PC-3 (cell line): ENCODE measurements around the gene TCF12. TPM values are rescaled to one million over a fixed set of nuclear protein-coding genes. Genes with fewer than 3 reads are reported as not detected.

Source experiments
- ATAC-seq: fragments of 200-7000 bp; cut with Tn5 transposase; 2 replicates; pipeline ENCODE4 v1.9.1; 2020; ENCODE audit warnings: mild to moderate bottlenecking, moderate library complexity
- BruUV-seq: library from RNA; stranded (reverse); fragments of 400-500 nt; replicated peaks from 2 replicates; lab custom pipeline; 2021; lab: Mats Ljungman, UMichigan
- CTCF ChIA-PET: fragments of 300-600 bp; sonication (Branson Sonifier 250); formaldehyde crosslinking; loops from one replicate; lab custom pipeline; 2022; ENCODE audit warnings: antibody characterized with exemption; lab: Charles Lee
- POLR2A ChIA-PET: fragments of 300-600 bp; sonication (Branson Sonifier 250); formaldehyde crosslinking; loops from one replicate; lab custom pipeline; 2022; ENCODE audit warnings: antibody characterized with exemption; ENCODE audit not compliant: unreplicated experiment; lab: Charles Lee
- DNase-seq: peaks from one replicate; pipeline ENCODE4 v3.0.0-alpha.2; 2015
- H2AFZ ChIP-seq: fragments of 300-600 bp; sonication (generic); 2 replicates; pipeline ENCODE4 v1.6.0; 2016; ENCODE audit warnings: antibody characterized with exemption, low read length
- H3F3A ChIP-seq: fragments of 300-600 bp; sonication (generic); one replicate; pipeline ENCODE4 v1.6.0; 2017; ENCODE audit warnings: antibody characterized with exemption, low read length, control low read depth, mild to moderate bottlenecking; ENCODE audit not compliant: unreplicated experiment
- H3K27ac ChIP-seq: fragments of 300-600 bp; sonication (generic); 2 replicates; pipeline ENCODE4 v1.5.1; 2016; ENCODE audit warnings: mild to moderate bottlenecking, low read length
- H3K27me3 ChIP-seq: fragments of 300-600 bp; sonication (generic); 2 replicates; pipeline ENCODE4 v1.6.1; 2016; ENCODE audit warnings: low read length, mixed read lengths
- H3K36me3 ChIP-seq: fragments of 300-600 bp; sonication (generic); 2 replicates; pipeline ENCODE4 v1.6.1; 2016; ENCODE audit warnings: low read depth, mixed run types, low read length, mixed read lengths
- H3K4me1 ChIP-seq: fragments of 300-600 bp; sonication (generic); 2 replicates; pipeline ENCODE4 v1.5.1; 2016; ENCODE audit warnings: low read length; ENCODE audit not compliant: insufficient read depth
- H3K4me2 ChIP-seq: fragments of 300-600 bp; sonication (generic); 2 replicates; pipeline ENCODE4 v1.6.0; 2016; ENCODE audit warnings: low read length
- H3K4me3 ChIP-seq: fragments of 300-600 bp; sonication (generic); 2 replicates; pipeline ENCODE4 v1.5.1; 2016; ENCODE audit warnings: mild to moderate bottlenecking, low read length, mixed read lengths
- H3K79me2 ChIP-seq: fragments of 300-600 bp; sonication (generic); 2 replicates; pipeline ENCODE4 v1.6.1; 2017; ENCODE audit warnings: low read length, mixed read lengths
- H3K9ac ChIP-seq: fragments of 300-600 bp; sonication (generic); 2 replicates; pipeline ENCODE4 v1.6.0; 2016; ENCODE audit warnings: mild to moderate bottlenecking, low read length
- H3K9me2 ChIP-seq: fragments of 300-600 bp; sonication (generic); replicated peaks from 2 replicates; pipeline ENCODE4 v1.6.1; 2016; ENCODE audit warnings: mixed run types, low read length, mixed read lengths
- H3K9me3 ChIP-seq: fragments of 300-600 bp; sonication (generic); 2 replicates; pipeline ENCODE4 v1.6.1; 2016; ENCODE audit warnings: low read length, mixed read lengths
- H4K20me1 ChIP-seq: fragments of 300-600 bp; sonication (generic); 2 replicates; pipeline ENCODE4 v1.6.1; 2016; ENCODE audit warnings: low read length, mixed read lengths
- EZH2 ChIP-seq: fragments of 300-600 bp; sonication (generic); IDR thresholded peaks from one replicate; pipeline ENCODE4 v1.6.1; 2017; ENCODE audit warnings: antibody characterized with exemption, mild to moderate bottlenecking, low read length; ENCODE audit not compliant: unreplicated experiment
- EZH2phosphoT487 ChIP-seq: fragments of 300-600 bp; sonication (generic); IDR thresholded peaks from 2 replicates; pipeline ENCODE4 v1.6.1; 2018; ENCODE audit warnings: mild to moderate bottlenecking, antibody characterized with exemption, low read length, borderline replicate concordance
- intact Hi-C: fragments of 100-400 bp; cut with micrococcal nuclease; formaldehyde crosslinking; loops from 2 replicates; pipeline ENCODE4 v1.9.0; 2023
- total RNA-seq: library from RNA; depleted of rRNA; stranded (reverse); fragments of >200 nt; gene quantifications from 2 replicates; pipeline ENCODE4 v1.2.3, GENCODE V29; 2014
- TF ChIP-seq, protein P1 (sequence below): fragments of 300-600 bp; sonication (generic); conservative IDR thresholded peaks from 2 replicates; pipeline ENCODE4 v1.5.1; 2017; ENCODE audit warnings: antibody characterized with exemption, low read depth, mild to moderate bottlenecking, low read length

The TCF12 gene
- total RNA-seq, 1 experiment from 2014 or later: 103 TPM

DNA sequence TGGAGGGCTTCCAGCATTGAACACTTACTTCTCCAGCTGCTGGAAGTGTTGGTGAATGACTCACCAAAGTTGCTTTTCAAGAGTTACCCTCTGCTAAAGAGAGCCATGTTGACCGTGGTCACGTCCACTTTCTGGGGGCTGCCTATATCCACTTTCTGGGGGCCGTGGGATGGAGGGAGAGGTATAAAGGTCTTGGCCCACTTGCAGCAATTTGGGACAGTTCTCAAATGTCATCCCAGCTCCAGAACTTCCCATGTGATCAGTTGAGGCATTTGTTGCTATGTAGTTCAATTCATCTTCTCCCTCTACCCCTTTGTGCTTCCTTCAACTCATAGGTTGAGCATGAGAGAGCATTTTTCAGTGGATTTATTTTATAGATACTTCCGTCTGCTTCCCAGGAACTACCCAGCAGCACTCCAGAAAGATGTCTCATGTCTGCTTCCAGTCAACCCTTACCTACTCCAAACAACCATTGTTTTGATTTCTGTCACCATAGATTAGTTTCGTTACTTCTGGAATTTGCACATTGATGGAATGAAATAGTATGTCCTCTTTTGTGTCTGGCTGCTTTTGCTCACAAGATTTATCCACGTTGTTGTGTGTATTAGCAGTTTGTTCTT lies 130.6 kb downstream of the TCF12 start:
- Histone ChIP-seq H3K9ac (no peak overlapping the region), H3K4me2 (no peak overlapping the region), H3K79me2 (peaks cover 17% of the 10 kb centered on the region), H3K4me1 (no peaks in the 10 kb centered on the region), H4K20me1 (no peaks in the 10 kb centered on the region), H3K9me3 (no peaks in the 10 kb centered on the region), H3F3A (no peaks in the 10 kb centered on the region), H3K27me3 (no peaks in the 10 kb centered on the region), H3K36me3 (no peaks in the 10 kb centered on the region), H3K4me3 (no peak overlapping the region), H3K27ac (no peak overlapping the region), H2AFZ (no peak overlapping the region), H3K9me2 (no peaks in the 10 kb centered on the region)
- BruUV-seq: no TSS peak
- intact Hi-C loops: no loop called here
- DNase-seq (no peak), ATAC-seq (no peak)
- POLR2A ChIA-PET: no interaction called here
- CTCF ChIA-PET: no interaction called here
- TF ChIP-seq EZH2phosphoT487: no peak
- TF ChIP-seq EZH2: no peak
- TF ChIP-seq, protein P1, sequence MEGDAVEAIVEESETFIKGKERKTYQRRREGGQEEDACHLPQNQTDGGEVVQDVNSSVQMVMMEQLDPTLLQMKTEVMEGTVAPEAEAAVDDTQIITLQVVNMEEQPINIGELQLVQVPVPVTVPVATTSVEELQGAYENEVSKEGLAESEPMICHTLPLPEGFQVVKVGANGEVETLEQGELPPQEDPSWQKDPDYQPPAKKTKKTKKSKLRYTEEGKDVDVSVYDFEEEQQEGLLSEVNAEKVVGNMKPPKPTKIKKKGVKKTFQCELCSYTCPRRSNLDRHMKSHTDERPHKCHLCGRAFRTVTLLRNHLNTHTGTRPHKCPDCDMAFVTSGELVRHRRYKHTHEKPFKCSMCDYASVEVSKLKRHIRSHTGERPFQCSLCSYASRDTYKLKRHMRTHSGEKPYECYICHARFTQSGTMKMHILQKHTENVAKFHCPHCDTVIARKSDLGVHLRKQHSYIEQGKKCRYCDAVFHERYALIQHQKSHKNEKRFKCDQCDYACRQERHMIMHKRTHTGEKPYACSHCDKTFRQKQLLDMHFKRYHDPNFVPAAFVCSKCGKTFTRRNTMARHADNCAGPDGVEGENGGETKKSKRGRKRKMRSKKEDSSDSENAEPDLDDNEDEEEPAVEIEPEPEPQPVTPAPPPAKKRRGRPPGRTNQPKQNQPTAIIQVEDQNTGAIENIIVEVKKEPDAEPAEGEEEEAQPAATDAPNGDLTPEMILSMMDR: no peak

GRCh38 chr15:57053470-57053869 lies 135.0 kb downstream of the TCF12 start:
- Histone ChIP-seq H3K4me2 (no peak overlapping the region), H3K9ac (no peak overlapping the region), H3K27ac (no peak overlapping the region), H3K27me3 (no peaks in the 10 kb centered on the region), H3K79me2 (peaks cover 39% of the 10 kb centered on the region), H3K4me3 (no peak overlapping the region), H3F3A (no peaks in the 10 kb centered on the region), H4K20me1 (no peaks in the 10 kb centered on the region), H2AFZ (no peak overlapping the region), H3K36me3 (no peaks in the 10 kb centered on the region), H3K9me2 (no peaks in the 10 kb centered on the region), H3K4me1 (no peaks in the 10 kb centered on the region), H3K9me3 (no peaks in the 10 kb centered on the region)
- ATAC-seq: no peak
- no peak for DNase-seq
- intact Hi-C loops: no loop called here
- TF ChIP-seq EZH2 (no peak), EZH2phosphoT487 (no peak)
- TF ChIP-seq, protein P1: no peak
- CTCF ChIA-PET: no interaction called here
- no TSS peak for BruUV-seq
- POLR2A ChIA-PET: no interaction called here

- H3K79me2 ChIP-seq: peaks cover 47% of the 10 kb centered on the region
- ChIA-PET CTCF (no interaction called here), POLR2A (interaction anchor here (0.6 to 0.7 kb wide), 2 partner anchors 10 to 27 kb away, joined by 5 read pairs; no protein-coding TSS in a partner anchor)
- H3F3A ChIP-seq: no peaks in the 10 kb centered on the region
- BruUV-seq: no TSS peak
- no peak for DNase-seq
- no peaks in the 10 kb centered on the region for H3K9me3 ChIP-seq
- ATAC-seq: no peak
- TF ChIP-seq EZH2: no peak
- TF ChIP-seq, protein P1: no peak
- no peak for TF ChIP-seq EZH2phosphoT487
- no peak overlapping the region for H3K4me3 ChIP-seq
- H4K20me1 ChIP-seq: no peaks in the 10 kb centered on the region
- no peak overlapping the region for H2AFZ ChIP-seq
- H3K4me1 ChIP-seq: peaks cover 7% of the 10 kb centered on the region; the same call in 1 of the 2 replicates
- no peaks in the 10 kb centered on the region for H3K9me2 ChIP-seq
- H3K4me2 ChIP-seq: no peak overlapping the region
- no peaks in the 10 kb centered on the region for H3K36me3 ChIP-seq
- H3K27me3 ChIP-seq: no peaks in the 10 kb centered on the region
- no peak overlapping the region for H3K27ac ChIP-seq
- no peak overlapping the region for H3K9ac ChIP-seq
- intact Hi-C loops: no loop called here
Observed at GRCh38 chr15:57054204-57054750, 135.8 kb downstream of the TCF12 start.
